Rectal smooth muscle tissue (tissue), 1 donor: ENCODE measurements around the gene RRH.
"Not testable (repeated sequence)": the region's sequence is repeated elsewhere in the genome, so short reads cannot be mapped to it uniquely, and the experiment has no call there.

Experiments used
- H3K27ac ChIP-seq: one replicate; pipeline ENCODE4 v1.7.0; 2013; ENCODE audit warnings: low read depth, low read length, inconsistent platforms
- H3K27me3 ChIP-seq: one replicate; pipeline ENCODE4 v1.7.0; 2013; ENCODE audit warnings: low read length; ENCODE audit not compliant: control insufficient read depth, insufficient read depth
- H3K36me3 ChIP-seq: one replicate; pipeline ENCODE4 v1.7.0; 2013; ENCODE audit warnings: low read length; ENCODE audit not compliant: control insufficient read depth, insufficient read depth
- H3K4me1 ChIP-seq: one replicate; pipeline ENCODE4 v1.7.0; 2013; ENCODE audit warnings: low read length; ENCODE audit not compliant: control insufficient read depth, insufficient read depth
- H3K4me3 ChIP-seq: one replicate; pipeline ENCODE4 v1.7.0; 2013; ENCODE audit warnings: low read length
- H3K9ac ChIP-seq: one replicate; pipeline ENCODE4 v1.7.0; 2013; ENCODE audit warnings: low read length

The RRH gene, protein sequence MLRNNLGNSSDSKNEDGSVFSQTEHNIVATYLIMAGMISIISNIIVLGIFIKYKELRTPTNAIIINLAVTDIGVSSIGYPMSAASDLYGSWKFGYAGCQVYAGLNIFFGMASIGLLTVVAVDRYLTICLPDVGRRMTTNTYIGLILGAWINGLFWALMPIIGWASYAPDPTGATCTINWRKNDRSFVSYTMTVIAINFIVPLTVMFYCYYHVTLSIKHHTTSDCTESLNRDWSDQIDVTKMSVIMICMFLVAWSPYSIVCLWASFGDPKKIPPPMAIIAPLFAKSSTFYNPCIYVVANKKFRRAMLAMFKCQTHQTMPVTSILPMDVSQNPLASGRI

DNA sequence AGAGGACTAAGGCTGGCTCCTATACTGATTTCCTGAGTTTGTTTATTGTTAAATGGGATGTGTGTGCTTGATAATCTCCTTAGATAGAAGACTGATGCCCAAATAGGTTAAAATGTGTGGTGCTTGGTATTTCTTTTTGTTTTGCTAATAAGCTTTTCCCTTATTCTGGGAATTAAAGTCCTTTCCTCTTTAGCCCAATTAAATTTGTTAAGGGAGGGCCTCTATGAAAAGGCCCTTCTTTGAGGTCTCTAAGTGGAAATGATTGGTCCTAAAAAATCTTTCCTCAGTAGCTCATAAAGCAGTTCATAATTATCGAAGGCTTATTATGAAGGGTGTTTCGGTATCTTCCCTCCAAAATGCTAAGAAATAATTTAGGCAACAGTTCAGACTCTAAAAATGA, at the start of gene RRH:
RRH (plus strand) TSS at position 301 of the 400 bp plus-strand sequence; CDS start at position 357, 56 bp downstream.
- H3K36me3 ChIP-seq = peaks cover 6% of the 10 kb centered on the region

DNA sequence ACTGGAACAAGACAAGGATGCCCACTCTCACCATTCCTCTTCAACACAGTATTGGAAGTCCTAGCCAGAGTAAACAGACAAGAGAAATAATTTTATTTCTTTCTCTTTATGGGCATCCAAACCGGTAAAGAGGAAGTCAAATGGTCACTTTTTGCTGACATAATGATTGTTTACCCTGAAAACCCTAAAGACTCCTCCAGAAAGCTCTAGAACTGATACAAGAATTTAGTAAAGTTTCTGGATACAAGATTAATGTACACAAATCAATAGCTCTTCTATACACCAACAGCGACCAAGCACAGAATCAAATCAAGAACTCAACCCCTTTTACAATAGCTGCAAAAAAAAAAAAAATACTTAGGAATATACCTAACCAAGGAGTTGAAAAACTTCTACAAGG, 45.7 kb upstream of the RRH start:
- not testable (repeated sequence) for H3K27ac ChIP-seq, H3K4me3 ChIP-seq, H3K36me3 ChIP-seq, H3K27me3 ChIP-seq, H3K9ac ChIP-seq, H3K4me1 ChIP-seq

More for the DNA sequence above, at the start of gene RRH:
- no peak within 1 kb of the TSS for H3K27ac ChIP-seq
- no peaks in the 10 kb centered on the region for H3K4me1 ChIP-seq
- no peak within 1 kb of the TSS for H3K9ac ChIP-seq
- H3K27me3 ChIP-seq = no peaks in the 10 kb centered on the region
- no peak within 1 kb of the TSS for H3K4me3 ChIP-seq

- no peak overlapping the region for H3K27ac ChIP-seq
- no peak overlapping the region for H3K9ac ChIP-seq
- no peaks in the 10 kb centered on the region for H3K36me3 ChIP-seq
- H3K27me3 ChIP-seq = no peaks in the 10 kb centered on the region
- H3K4me1 ChIP-seq = no peaks in the 10 kb centered on the region
- no peak overlapping the region for H3K4me3 ChIP-seq
These were observed 40.9 kb upstream of the RRH start for GRCh38 chr4:109786846-109787245.

DNA sequence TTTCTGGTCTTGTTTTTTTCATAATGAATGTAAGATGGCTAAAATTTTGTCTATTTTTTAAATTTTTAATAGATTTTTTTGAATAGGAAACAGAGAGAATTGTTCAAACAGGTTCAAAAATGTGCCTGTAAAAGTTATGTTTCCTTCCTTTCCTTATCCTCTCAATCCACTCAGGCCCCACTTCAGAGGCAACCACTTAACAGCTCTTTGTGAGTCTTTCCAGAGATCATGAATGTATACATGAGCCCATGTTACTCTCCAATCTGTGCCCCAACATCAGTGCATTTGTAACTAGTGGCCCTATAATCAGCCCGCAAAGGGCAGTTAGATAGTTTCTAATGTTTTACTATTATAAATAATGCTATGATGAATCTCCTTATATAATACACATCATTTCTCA, 40.0 kb upstream of the RRH start:
- H3K9ac ChIP-seq = no peak overlapping the region
- H3K27ac ChIP-seq = no peak overlapping the region
- H3K4me1 ChIP-seq = no peaks in the 10 kb centered on the region
- no peak overlapping the region for H3K4me3 ChIP-seq
- H3K27me3 ChIP-seq = no peaks in the 10 kb centered on the region
- no peaks in the 10 kb centered on the region for H3K36me3 ChIP-seq

- Histone ChIP-seq H3K4me1 (no peaks in the 10 kb centered on the region), H3K9ac (no peak overlapping the region), H3K27ac (no peak overlapping the region), H3K27me3 (no peaks in the 10 kb centered on the region), H3K36me3 (no peaks in the 10 kb centered on the region), H3K4me3 (no peak overlapping the region)
These were observed 32.7 kb upstream of the RRH start for GRCh38 chr4:109795059-109795458.

- H3K27me3 ChIP-seq = no peaks in the 10 kb centered on the region
- H3K27ac ChIP-seq = no peak overlapping the region
- H3K4me1 ChIP-seq = no peaks in the 10 kb centered on the region
- no peak overlapping the region for H3K9ac ChIP-seq
- no peaks in the 10 kb centered on the region for H3K36me3 ChIP-seq
- H3K4me3 ChIP-seq = no peak overlapping the region
These were observed 28.9 kb upstream of the RRH start for GRCh38 chr4:109798866-109799265.

DNA sequence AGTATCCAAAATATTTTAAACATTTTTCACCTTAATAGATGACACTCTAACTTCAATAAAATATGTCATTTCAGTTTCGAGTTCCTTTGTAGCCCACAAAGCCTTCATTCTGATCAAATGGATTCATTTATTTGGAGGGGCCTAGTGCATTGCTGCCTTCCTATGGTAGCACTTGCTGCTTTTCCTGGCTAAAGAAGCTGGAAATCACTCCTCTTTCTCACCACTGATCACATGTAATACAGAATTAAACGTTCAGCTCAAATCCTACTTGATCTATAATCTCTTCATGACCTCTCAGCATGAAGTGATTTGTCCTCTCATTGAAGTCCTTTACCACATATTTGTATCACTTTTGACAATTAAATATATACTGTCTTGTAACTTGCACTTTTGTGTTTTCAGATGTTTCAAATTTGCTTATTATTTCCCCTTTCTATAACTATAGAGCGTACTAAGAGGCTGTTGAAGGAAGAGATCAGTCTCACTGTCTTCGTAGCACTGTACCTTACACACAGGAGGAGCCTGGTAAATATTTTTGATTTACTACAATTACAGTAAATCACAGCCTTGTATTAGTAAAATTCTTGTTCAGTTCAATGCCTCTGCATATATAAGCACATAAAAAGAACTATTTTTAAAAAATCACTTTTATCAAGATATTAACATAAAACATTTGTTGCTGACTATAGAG, 26.5 kb upstream of the RRH start:
- H3K36me3 ChIP-seq = no peaks in the 10 kb centered on the region
- H3K27ac ChIP-seq = peak overlapping the region; percentile 17
- H3K4me1 ChIP-seq = no peaks in the 10 kb centered on the region
- no peak overlapping the region for H3K9ac ChIP-seq
- no peak overlapping the region for H3K4me3 ChIP-seq
- no peaks in the 10 kb centered on the region for H3K27me3 ChIP-seq

GRCh38 chr4:109801895-109802319, 25.9 kb upstream of the RRH start, which contains the start of gene CFI:
Gene CFI (minus strand): TSS chr4:109801999. CDS start chr4:109801971, 28 bp downstream.
- Histone ChIP-seq H3K27ac (peak within 1 kb of the TSS; percentile 17), H3K9ac (no peak within 1 kb of the TSS), H3K4me1 (no peaks in the 10 kb centered on the region), H3K27me3 (no peaks in the 10 kb centered on the region), H3K36me3 (no peaks in the 10 kb centered on the region), H3K4me3 (no peak within 1 kb of the TSS)

DNA sequence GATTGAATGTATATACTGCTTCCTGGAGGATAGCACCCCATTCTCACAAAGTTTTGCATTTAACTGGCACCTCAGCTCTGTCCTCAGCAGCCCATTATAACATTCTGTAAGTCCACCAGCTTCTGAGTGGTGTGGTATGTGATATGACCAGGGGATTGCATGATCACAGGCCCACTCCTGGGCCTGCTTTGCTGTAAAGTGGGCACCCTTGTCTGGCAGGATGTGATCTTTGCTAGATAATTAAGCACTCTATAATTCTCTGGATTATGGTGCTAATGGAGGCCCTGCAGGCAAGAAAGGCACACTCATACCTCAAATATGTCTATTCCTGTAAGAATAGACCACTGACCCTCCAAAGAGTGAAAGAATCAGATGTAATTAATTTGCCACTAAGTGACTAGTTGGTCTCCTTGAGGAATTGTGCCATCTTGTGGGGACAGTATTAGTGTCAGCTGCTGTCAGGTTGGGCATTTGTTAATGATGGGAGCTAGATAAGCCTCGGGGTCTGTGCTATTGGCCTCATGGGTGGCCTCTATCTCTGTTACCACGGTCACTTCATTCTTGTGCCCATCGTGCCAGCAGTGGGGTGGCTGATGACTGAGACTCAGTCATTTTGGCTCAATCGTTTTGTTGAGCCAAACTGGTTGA, 23.7 kb upstream of the RRH start:
- Histone ChIP-seq H3K4me1 (no peaks in the 10 kb centered on the region), H3K27me3 (no peaks in the 10 kb centered on the region), H3K36me3 (no peaks in the 10 kb centered on the region), H3K27ac (no peak overlapping the region), H3K4me3 (no peak overlapping the region), H3K9ac (no peak overlapping the region)

- Histone ChIP-seq H3K4me3 (no peak overlapping the region), H3K4me1 (no peaks in the 10 kb centered on the region), H3K9ac (no peak overlapping the region), H3K27ac (no peak overlapping the region), H3K36me3 (no peaks in the 10 kb centered on the region), H3K27me3 (no peaks in the 10 kb centered on the region)
These were observed 18.1 kb upstream of the RRH start for GRCh38 chr4:109809655-109810054.

- no peak overlapping the region for H3K27ac ChIP-seq
- no peaks in the 10 kb centered on the region for H3K4me1 ChIP-seq
- no peak overlapping the region for H3K9ac ChIP-seq
- no peaks in the 10 kb centered on the region for H3K36me3 ChIP-seq
- H3K4me3 ChIP-seq = no peak overlapping the region
- no peaks in the 10 kb centered on the region for H3K27me3 ChIP-seq
These were observed 17.0 kb upstream of the RRH start for GRCh38 chr4:109810552-109811387.

GRCh38 chr4:109811707-109812106, 16.1 kb upstream of the RRH start:
- H3K36me3 ChIP-seq = no peaks in the 10 kb centered on the region
- no peaks in the 10 kb centered on the region for H3K27me3 ChIP-seq
- H3K4me1 ChIP-seq = peaks cover 5% of the 10 kb centered on the region
- H3K27ac ChIP-seq = no peak overlapping the region
- no peak overlapping the region for H3K9ac ChIP-seq
- H3K4me3 ChIP-seq = no peak overlapping the region
